Measurements from ENCODE around the gene SAT1. TPM values are rescaled to one million over a fixed set of nuclear protein-coding genes. Genes with fewer than 3 reads are reported as not detected.

The SAT1 gene
- total RNA-seq, 1 experiment from 2014 or later = 55.2 TPM

- Histone ChIP-seq H3K56ac (ENCODE audit: insufficient read length, low read depth, low read length) (no peak overlapping the region), H3K23ac (ENCODE audit: insufficient read length, low read depth, low read length) (no peak overlapping the region), H4K5ac (ENCODE audit: insufficient read length, low read depth, low read length) (no peak overlapping the region), H4K91ac (ENCODE audit: insufficient read length, low read depth, low read length) (no peak overlapping the region), H4K20me1 (ENCODE audit: control insufficient read depth, insufficient read depth, insufficient read length) (no peaks in the 10 kb centered on the region), H2BK15ac (ENCODE audit: low read depth, low read length) (no peak overlapping the region), H2BK5ac (ENCODE audit: insufficient read length, low read length) (no peak overlapping the region), H3K9me3 (ENCODE audit: control insufficient read depth, low read depth, low read length) (no peaks in the 10 kb centered on the region), H3K18ac (ENCODE audit: insufficient read length, low read depth, low read length) (no peak overlapping the region), H3K4me2 (ENCODE audit: insufficient read depth, insufficient read length, low read length) (peak overlapping the region; percentile 54), H3K9ac (ENCODE audit: extremely low read depth, insufficient read length, low read length) (peak overlapping the region; percentile 33), H2AK5ac (ENCODE audit: insufficient read length, low read length) (no peak overlapping the region), H3K4ac (ENCODE audit: low read depth, low read length) (no peak overlapping the region), H2AFZ (ENCODE audit: low read length) (no peak overlapping the region), H3K79me1 (ENCODE audit: insufficient read depth, low read depth, low read length, poor library complexity, severe bottlenecking) (no peaks in the 10 kb centered on the region), H3K27ac (ENCODE audit: insufficient read length, low read depth, low read length) (no peak overlapping the region), H3K27me3 (ENCODE audit: insufficient read depth, low read length) (no peaks in the 10 kb centered on the region), H2BK120ac (ENCODE audit: low read depth, low read length, poor library complexity, severe bottlenecking) (no peak overlapping the region), H2BK12ac (ENCODE audit: insufficient read length, low read depth, low read length) (no peak overlapping the region), H3K4me1 (ENCODE audit: insufficient read depth, low read length) (no peaks in the 10 kb centered on the region; the same call in 1 of the 2 replicates), H3T11ph (ENCODE audit: low read length) (no peak overlapping the region), H3K23me2 (ENCODE audit: insufficient read length, low read depth, low read length, poor library complexity, severe bottlenecking) (peaks cover 5% of the 10 kb centered on the region), H3K14ac (ENCODE audit: insufficient read depth, low read length) (no peak overlapping the region), H3K79me2 (ENCODE audit: insufficient read depth, low read length) (peaks cover 11% of the 10 kb centered on the region; the same call in 1 of the 2 replicates), H2BK20ac (ENCODE audit: low read depth, low read length, poor library complexity, severe bottlenecking) (no peak overlapping the region), H4K8ac (replicated peaks; ENCODE audit: insufficient read length, low read depth, low read length) (no peak overlapping the region)
- DNase-seq = peak; percentile 29
- Mint-ChIP-seq H3K27me3 (ENCODE audit: low read depth) (no peaks in the 10 kb centered on the region), H3K4me1 (peaks cover 12 to 13% of the 10 kb centered on the region in 2 experiments), H3K9me3 (no peaks in the 10 kb centered on the region; a peak in 1 of 5 replicates), H3K27ac (peak overlapping the region; percentile 40 to 93 (median 47); a peak in 4 of 7 replicates), H3K4me3 (peak overlapping the region; percentile 82 to 86), H3K36me3 (ENCODE audit: insufficient read depth in 1 of 3, low read depth in 3 of 3) (no peaks in the 10 kb centered on the region)
- TF ChIP-seq CTCF (conservative IDR thresholded peaks at IDR 0.05) = no peak
- no CpG with 5 or more reads among the region's 6 CpGs for WGBS (ENCODE audit: extremely low coverage, insufficient read length, low lambda C conversion rate)
These were observed 40.7 kb upstream of the SAT1 start for GRCh38 chrX:23742174-23742696.

All from H9 (cell line).